Stimulated activated CD8-positive, alpha-beta memory T cell treated with anti-CD3 and anti-CD28 coated beads, Interleukin-7, amount 100 ng/mL, for 4 hours (primary cell): ENCODE data around the gene AGRP.
"Not testable (repeated sequence)": the region's sequence is repeated elsewhere in the genome, so short reads cannot be mapped to it uniquely, and the experiment has no call there.

Source experiments
- DNase-seq, 2 donors: peaks; one replicate each; pipeline ENCODE4 v3.0.0-alpha.2; 2020; ENCODE audit warnings: low read depth in 2 of 2

Gene AGRP

GRCh38 chr16:67504031-67505021, 21.0 kb upstream of the AGRP start:
- peak; percentile 35 to 41 for DNase-seq

GRCh38 chr16:67499106-67499505, 15.8 kb upstream of the AGRP start:
- DNase-seq = no peak

GRCh38 chr16:67490335-67491096, 7.2 kb upstream of the AGRP start:
- DNase-seq = no peak

- no peak for DNase-seq
Observed at GRCh38 chr16:67489401-67490083, 6.2 kb upstream of the AGRP start.

GRCh38 chr16:67487561-67487960, 4.2 kb upstream of the AGRP start:
- DNase-seq = not testable (repeated sequence)

- DNase-seq = no peak
Observed at GRCh38 chr16:67486805-67487204, 3.5 kb upstream of the AGRP start.

GRCh38 chr16:67483731-67484525, 581 bp upstream of the AGRP start:
- no peak for DNase-seq

GRCh38 chr16:67482233-67482924, 968 bp downstream of the AGRP start:
- no peak for DNase-seq

GRCh38 chr16:67481561-67482232, 1.6 kb downstream of the AGRP start:
- peak; percentile 3 to 18 for DNase-seq

GRCh38 chr16:67480833-67481560, 2.4 kb downstream of the AGRP start, which contains the start of gene ATP6V0D1:
ATP6V0D1 (minus strand) TSS chr16:67481157; CDS start chr16:67481086, 71 bp downstream.
- DNase-seq = peak; percentile 93 to 97

- no peak for DNase-seq
Observed at GRCh38 chr16:67477960-67478554, 5.3 kb downstream of the AGRP start.

GRCh38 chr16:67474551-67475455, 8.5 kb downstream of the AGRP start:
- DNase-seq = no peak

- DNase-seq = no peak
Observed at GRCh38 chr16:67471758-67472384, 11.5 kb downstream of the AGRP start.

GRCh38 chr16:67470359-67470758, 13.0 kb downstream of the AGRP start:
- DNase-seq = no peak

GRCh38 chr16:67468731-67469130, 14.6 kb downstream of the AGRP start:
- DNase-seq = no peak

- DNase-seq = no peak
Observed at GRCh38 chr16:67466581-67466980, 16.8 kb downstream of the AGRP start.

- no peak for DNase-seq
Observed at GRCh38 chr16:67464565-67464964, 18.8 kb downstream of the AGRP start.
